ENCODE results near the gene SNRNP48. TPM values are rescaled to one million over a fixed set of nuclear protein-coding genes. Genes with fewer than 3 reads are reported as not detected.

SNRNP48 gene
- total RNA-seq, 1 experiment from 2014 or later: 26.2 TPM

DNA sequence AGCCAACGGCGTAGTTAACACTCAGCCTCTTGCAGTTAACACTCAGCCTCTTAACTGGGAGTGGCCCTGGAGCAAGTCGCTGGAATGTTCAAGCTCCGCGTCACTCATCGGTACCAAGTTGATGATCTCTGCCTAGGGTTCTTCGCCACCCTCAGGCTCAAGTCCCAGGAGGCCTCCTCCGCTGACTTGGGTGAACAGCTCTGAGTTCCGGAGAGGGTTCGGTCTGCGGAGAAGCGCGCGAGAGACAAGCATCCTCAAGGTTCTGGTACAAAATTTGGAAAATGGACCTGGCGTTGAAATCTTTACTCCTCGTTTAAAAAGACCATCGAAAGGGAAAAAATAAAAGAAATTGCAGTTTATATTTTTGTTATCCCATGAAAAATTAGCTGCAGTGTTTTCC is 49.4 kb upstream of the SNRNP48 start:
- H3K9me3 ChIP-seq (ENCODE audit: control insufficient read depth in 1 of 2, insufficient read depth in 1 of 2, low read depth in 1 of 2, low read length in 2 of 2): no peaks in the 10 kb centered on the region
- H3K4me1 ChIP-seq (ENCODE audit: control insufficient read depth in 1 of 2, insufficient read depth in 2 of 2, low read length in 2 of 2): peaks cover 14 to 29% of the 10 kb centered on the region in 2 experiments
- peak overlapping the region; percentile 86 for H3K4me2 ChIP-seq (ENCODE audit: low read length)
- DNase-seq (ENCODE audit: low read depth, low spot score): no peak
- POLR2A ChIA-PET: interaction anchor here (1.2 kb wide), 1 partner anchor 36 kb away, joined by 3 read pairs; no protein-coding TSS in a partner anchor
- H3K9me2 ChIP-seq (ENCODE audit: insufficient read depth): no peaks in the 10 kb centered on the region
- H2AFZ ChIP-seq (ENCODE audit: low read depth, low read length, poor library complexity, severe bottlenecking): peak overlapping the region; percentile 65
- peak overlapping the region; percentile 91 to 96 for H3K4me3 ChIP-seq (replicated peaks in 1 of 2; ENCODE audit: low read depth in 1 of 2, low read length in 2 of 2)
- H4K20me1 ChIP-seq (ENCODE audit: insufficient read depth): no peaks in the 10 kb centered on the region
- intact Hi-C loops (cut with micrococcal nuclease): loop anchor here (5.0 kb wide), 2 partner anchors 73 to 113 kb away; no protein-coding TSS in a partner anchor
- RAD21 ChIA-PET (ENCODE audit: low non-redundant PET in 1 of 2, low total read pairs in 2 of 2, uncharacterized antibody in 2 of 2, unreplicated experiment in 2 of 2): interaction anchor here (0.6 to 1.5 kb wide), 2 partner anchors 36 to 99 kb away, joined by 3 to 4 read pairs; no protein-coding TSS in a partner anchor
- TF ChIP-seq YY1 (IDR thresholded peaks at IDR 0.05; ENCODE audit: extremely low read depth, insufficient replicate concordance, low read depth, low read length) (no peak), SP1 (IDR thresholded peaks at IDR 0.05; ENCODE audit: low read depth) (no peak), JUND (IDR thresholded peaks at IDR 0.05) (no peak), ZNF274 (IDR thresholded peaks at IDR 0.05; ENCODE audit: low read depth, low read length) (no peak), POLR2AphosphoS5 (IDR thresholded peaks at IDR 0.05; ENCODE audit: low read depth, low read length) (no peak), EZH2 (IDR thresholded peaks at IDR 0.05) (no peak)
- BruUV-seq (replicated peaks): TSS peak; percentile 94
- no peaks in the 10 kb centered on the region for H3K27me3 ChIP-seq (ENCODE audit: insufficient read depth, low read length)
- CTCF ChIA-PET: interaction anchor here (1.0 kb wide), 1 partner anchor 844 kb away, joined by 3 read pairs; no protein-coding TSS in a partner anchor
- ATAC-seq: no peak
- peak overlapping the region; percentile 97 for H3K9ac ChIP-seq (ENCODE audit: low read length)
- peaks cover 39% of the 10 kb centered on the region for H3K79me2 ChIP-seq (ENCODE audit: insufficient read depth, low read length)
- peak overlapping the region; percentile 93; the same call in 1 of the 2 replicates for H3K27ac ChIP-seq (ENCODE audit: low read depth, low read length)
- H3K36me3 ChIP-seq (ENCODE audit: control insufficient read depth in 1 of 2, insufficient read depth in 2 of 2, low read length in 2 of 2): no peaks in the 10 kb centered on the region

DNA sequence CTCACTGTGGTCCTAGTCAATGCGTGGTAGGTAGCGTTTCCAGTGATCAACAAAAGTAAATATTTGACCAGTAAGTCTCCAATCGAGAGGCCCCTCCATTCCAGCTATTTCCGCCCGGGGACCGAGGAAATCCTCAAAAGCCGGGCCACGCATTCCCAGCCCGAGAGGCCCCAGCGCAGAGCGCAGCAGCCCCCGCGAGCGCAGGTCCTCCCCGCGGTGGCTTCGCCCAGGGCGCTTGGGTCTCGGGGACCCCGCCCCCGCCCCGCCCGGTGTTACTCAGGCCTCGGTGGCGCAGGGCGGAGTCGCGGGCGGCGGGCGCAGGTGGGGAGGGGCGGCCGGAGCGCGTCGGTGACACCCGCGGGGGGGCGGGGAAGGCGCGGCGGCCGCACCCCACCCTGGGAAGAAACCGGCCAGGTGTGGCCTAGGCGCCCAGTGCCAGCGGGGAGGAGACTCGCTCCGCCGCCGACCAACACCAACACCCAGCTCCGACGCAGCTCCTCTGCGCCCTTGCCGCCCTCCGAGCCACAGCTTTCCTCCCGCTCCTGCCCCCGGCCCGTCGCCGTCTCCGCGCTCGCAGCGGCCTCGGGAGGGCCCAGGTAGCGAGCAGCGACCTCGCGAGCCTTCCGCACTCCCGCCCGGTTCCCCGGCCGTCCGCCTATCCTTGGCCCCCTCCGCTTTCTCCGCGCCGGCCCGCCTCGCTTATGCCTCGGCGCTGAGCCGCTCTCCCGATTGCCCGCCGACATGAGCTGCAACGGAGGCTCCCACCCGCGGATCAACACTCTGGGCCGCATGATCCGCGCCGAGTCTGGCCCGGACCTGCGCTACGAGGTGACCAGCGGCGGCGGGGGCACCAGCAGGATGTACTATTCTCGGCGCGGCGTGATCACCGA is 48.6 kb upstream of the SNRNP48 start, which contains the start of gene DSP:
TSS of gene DSP (plus strand) at position 497 of the 890 bp plus-strand sequence. CDS start at position 742, 245 bp downstream.
- peak; percentile 81 for ATAC-seq
- H3K79me2 ChIP-seq (ENCODE audit: insufficient read depth, low read length): peaks cover 47% of the 10 kb centered on the region
- peak within 1 kb of the TSS; percentile 86 for H3K4me2 ChIP-seq (ENCODE audit: low read length)
- no peaks in the 10 kb centered on the region for H4K20me1 ChIP-seq (ENCODE audit: insufficient read depth)
- intact Hi-C loops (cut with micrococcal nuclease): loop anchor here (5.0 kb wide), 2 partner anchors 74 to 114 kb away; no protein-coding TSS in a partner anchor
- H3K9me3 ChIP-seq (ENCODE audit: control insufficient read depth in 1 of 2, insufficient read depth in 1 of 2, low read depth in 1 of 2, low read length in 2 of 2): no peaks in the 10 kb centered on the region
- TSS peak; percentile 57 for BruUV-seq (replicated peaks)
- H2AFZ ChIP-seq (ENCODE audit: low read depth, low read length, poor library complexity, severe bottlenecking): peak within 1 kb of the TSS; percentile 65
- peak within 1 kb of the TSS; percentile 97 for H3K9ac ChIP-seq (ENCODE audit: low read length)
- no peaks in the 10 kb centered on the region for H3K27me3 ChIP-seq (ENCODE audit: insufficient read depth, low read length)
- H3K27ac ChIP-seq (ENCODE audit: low read depth, low read length): peak within 1 kb of the TSS; percentile 93
- peak within 1 kb of the TSS; percentile 91 to 96 for H3K4me3 ChIP-seq (replicated peaks in 1 of 2; ENCODE audit: low read depth in 1 of 2, low read length in 2 of 2)
- H3K9me2 ChIP-seq (ENCODE audit: insufficient read depth): no peaks in the 10 kb centered on the region
- ChIA-PET POLR2A (interaction anchor here (0.6 to 1.2 kb wide), 2 partner anchors 35 to 36 kb away, joined by 3 read pairs; no protein-coding TSS in a partner anchor), CTCF (interaction anchor here (1.0 kb wide), 1 partner anchor 845 kb away, joined by 3 read pairs; no protein-coding TSS in a partner anchor), RAD21 (ENCODE audit: low non-redundant PET in 1 of 2, low total read pairs in 2 of 2, uncharacterized antibody in 2 of 2, unreplicated experiment in 2 of 2) (interaction anchor here in 1 of 2 experiments (0.6 kb wide), 1 partner anchor 100 kb away, joined by 4 read pairs; no protein-coding TSS in a partner anchor)
- no peaks in the 10 kb centered on the region for H3K36me3 ChIP-seq (ENCODE audit: control insufficient read depth in 1 of 2, insufficient read depth in 2 of 2, low read length in 2 of 2)
- peaks cover 14 to 34% of the 10 kb centered on the region in 2 experiments for H3K4me1 ChIP-seq (ENCODE audit: control insufficient read depth in 1 of 2, insufficient read depth in 2 of 2, low read length in 2 of 2)
- DNase-seq (ENCODE audit: low read depth, low spot score): peak; percentile 48
- TF ChIP-seq YY1 (IDR thresholded peaks at IDR 0.05; ENCODE audit: extremely low read depth, insufficient replicate concordance, low read depth, low read length): peak; percentile 39
- peak; percentile 81 for TF ChIP-seq ZFX (IDR thresholded peaks at IDR 0.05)
- no peak for TF ChIP-seq EZH2phosphoT487 (IDR thresholded peaks at IDR 0.05; ENCODE audit: borderline replicate concordance)
- TF ChIP-seq SIN3A (IDR thresholded peaks at IDR 0.05; ENCODE audit: low read depth): peak; percentile 75; the same call in 1 of the 2 replicates
- peak; percentile 68 for TF ChIP-seq POLR2A (IDR thresholded peaks at IDR 0.05; ENCODE audit: borderline replicate concordance, extremely low read depth, insufficient read depth, insufficient read length)
- TF ChIP-seq EGR1 (IDR thresholded peaks at IDR 0.05; ENCODE audit: low read depth): peak; percentile 77
- TF ChIP-seq TCF7L2 (IDR thresholded peaks at IDR 0.05; ENCODE audit: borderline replicate concordance, extremely low read depth, insufficient read depth, insufficient read length): peak; percentile 27
- TF ChIP-seq, protein P1, sequence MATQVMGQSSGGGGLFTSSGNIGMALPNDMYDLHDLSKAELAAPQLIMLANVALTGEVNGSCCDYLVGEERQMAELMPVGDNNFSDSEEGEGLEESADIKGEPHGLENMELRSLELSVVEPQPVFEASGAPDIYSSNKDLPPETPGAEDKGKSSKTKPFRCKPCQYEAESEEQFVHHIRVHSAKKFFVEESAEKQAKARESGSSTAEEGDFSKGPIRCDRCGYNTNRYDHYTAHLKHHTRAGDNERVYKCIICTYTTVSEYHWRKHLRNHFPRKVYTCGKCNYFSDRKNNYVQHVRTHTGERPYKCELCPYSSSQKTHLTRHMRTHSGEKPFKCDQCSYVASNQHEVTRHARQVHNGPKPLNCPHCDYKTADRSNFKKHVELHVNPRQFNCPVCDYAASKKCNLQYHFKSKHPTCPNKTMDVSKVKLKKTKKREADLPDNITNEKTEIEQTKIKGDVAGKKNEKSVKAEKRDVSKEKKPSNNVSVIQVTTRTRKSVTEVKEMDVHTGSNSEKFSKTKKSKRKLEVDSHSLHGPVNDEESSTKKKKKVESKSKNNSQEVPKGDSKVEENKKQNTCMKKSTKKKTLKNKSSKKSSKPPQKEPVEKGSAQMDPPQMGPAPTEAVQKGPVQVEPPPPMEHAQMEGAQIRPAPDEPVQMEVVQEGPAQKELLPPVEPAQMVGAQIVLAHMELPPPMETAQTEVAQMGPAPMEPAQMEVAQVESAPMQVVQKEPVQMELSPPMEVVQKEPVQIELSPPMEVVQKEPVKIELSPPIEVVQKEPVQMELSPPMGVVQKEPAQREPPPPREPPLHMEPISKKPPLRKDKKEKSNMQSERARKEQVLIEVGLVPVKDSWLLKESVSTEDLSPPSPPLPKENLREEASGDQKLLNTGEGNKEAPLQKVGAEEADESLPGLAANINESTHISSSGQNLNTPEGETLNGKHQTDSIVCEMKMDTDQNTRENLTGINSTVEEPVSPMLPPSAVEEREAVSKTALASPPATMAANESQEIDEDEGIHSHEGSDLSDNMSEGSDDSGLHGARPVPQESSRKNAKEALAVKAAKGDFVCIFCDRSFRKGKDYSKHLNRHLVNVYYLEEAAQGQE (IDR thresholded peaks at IDR 0.05; ENCODE audit: low read depth): no peak
- TF ChIP-seq POLR2AphosphoS5 (IDR thresholded peaks at IDR 0.05; ENCODE audit: low read depth, low read length): peak; percentile 95
- no peak for TF ChIP-seq CEBPB (IDR thresholded peaks at IDR 0.05; ENCODE audit: low read depth)
- TF ChIP-seq, protein P2, sequence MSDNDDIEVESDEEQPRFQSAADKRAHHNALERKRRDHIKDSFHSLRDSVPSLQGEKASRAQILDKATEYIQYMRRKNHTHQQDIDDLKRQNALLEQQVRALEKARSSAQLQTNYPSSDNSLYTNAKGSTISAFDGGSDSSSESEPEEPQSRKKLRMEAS (IDR thresholded peaks at IDR 0.05): no peak; the same call in none of the 2 replicates

Data from HCT116 (cell line).